IMR-90 (cell line): ENCODE measurements around the gene ABLIM3. TPM values are rescaled to one million over a fixed set of nuclear protein-coding genes. Genes with fewer than 3 reads are reported as not detected.

Experiments
- ATAC-seq: fragments of 200-7000 bp; cut with Tn5 transposase; 2 replicates; pipeline ENCODE4 v1.9.1; 2020; ENCODE audit warnings: low read depth, mild to moderate bottlenecking, moderate library complexity
- BruUV-seq: library from RNA; stranded (reverse); fragments of 400-500 nt; replicated peaks from 2 replicates; lab custom pipeline; 2021; lab: Mats Ljungman, UMichigan
- CTCF ChIA-PET: fragments of 300-600 bp; formaldehyde crosslinking; extraction: SDS; loops from one replicate; lab custom pipeline; 2021; ENCODE audit warnings: antibody characterized with exemption; lab: Yijun Ruan, JAX
- POLR2A ChIA-PET: fragments of 300-600 bp; sonication (Branson Sonifier 250); formaldehyde crosslinking; loops from one replicate; lab custom pipeline; 2022; ENCODE audit warnings: antibody characterized with exemption; ENCODE audit not compliant: unreplicated experiment; lab: Charles Lee
- DNase-seq: peaks from one replicate; pipeline ENCODE4 v3.0.0; 2013
- H2AFZ ChIP-seq: replicated peaks from 2 replicates; pipeline ENCODE3; 2013; ENCODE audit warnings: low read length, mild to moderate bottlenecking; ENCODE audit not compliant: poor library complexity
- H2AK5ac ChIP-seq: 2 replicates; pipeline ENCODE4 v1.6.1; 2013; ENCODE audit warnings: low read depth, low read length, inconsistent platforms
- H2AK9ac ChIP-seq: replicated peaks from 2 replicates; pipeline ENCODE3; 2013; ENCODE audit warnings: mild to moderate bottlenecking, low read depth, low read length, moderate library complexity; ENCODE audit not compliant: poor library complexity
- H2BK120ac ChIP-seq: 2 replicates; pipeline ENCODE4 v1.6.1; 2013; ENCODE audit warnings: low read depth, low read length, inconsistent platforms
- H2BK15ac ChIP-seq: 3 replicates; pipeline ENCODE4 v1.6.1; 2013; ENCODE audit warnings: low read depth, low read length, inconsistent platforms
- H2BK20ac ChIP-seq: 2 replicates; pipeline ENCODE4 v1.6.1; 2013; ENCODE audit warnings: low read depth, mild to moderate bottlenecking, inconsistent platforms, low read length, moderate library complexity
- H2BK5ac ChIP-seq: 2 replicates; pipeline ENCODE4 v1.6.1; 2013; ENCODE audit warnings: mild to moderate bottlenecking, low read depth, low read length, inconsistent platforms; ENCODE audit not compliant: poor library complexity, severe bottlenecking
- H3K14ac ChIP-seq: replicated peaks from 2 replicates; pipeline ENCODE4 v1.6.1; 2013; ENCODE audit warnings: low read depth, low read length, inconsistent platforms
- H3K18ac ChIP-seq: 2 replicates; pipeline ENCODE4 v1.6.1; 2013; ENCODE audit warnings: low read depth, low read length, control low read depth
- H3K23ac ChIP-seq: 2 replicates; pipeline ENCODE4 v1.6.1; 2013; ENCODE audit warnings: low read depth, low read length, inconsistent platforms
- H3K27ac ChIP-seq: 2 replicates; pipeline ENCODE4 v1.5.1; 2013; ENCODE audit warnings: mild to moderate bottlenecking, control low read depth, low read length; ENCODE audit not compliant: insufficient read depth
- H3K27me3 ChIP-seq: 2 replicates; pipeline ENCODE4 v1.6.1; 2013; ENCODE audit warnings: low read length; ENCODE audit not compliant: control insufficient read depth, insufficient read depth
- H3K36me3 ChIP-seq: 2 replicates; pipeline ENCODE4 v1.6.1; 2013; ENCODE audit warnings: low read length, mixed read lengths; ENCODE audit not compliant: control insufficient read depth, insufficient read depth
- H3K4ac ChIP-seq: 2 replicates; pipeline ENCODE4 v1.6.1; 2013; ENCODE audit warnings: low read depth, low read length, inconsistent platforms
- H3K4me1 ChIP-seq: 2 replicates; pipeline ENCODE4 v1.6.1; 2013; ENCODE audit warnings: low read length, mixed read lengths; ENCODE audit not compliant: control insufficient read depth, insufficient read depth
- H3K4me2 ChIP-seq: 2 replicates; pipeline ENCODE4 v1.6.1; 2013; ENCODE audit warnings: low read depth, mild to moderate bottlenecking, control low read depth, low read length, moderate library complexity
- H3K4me3 ChIP-seq: 2 replicates; pipeline ENCODE4 v1.5.1; 2013; ENCODE audit warnings: low read depth, mild to moderate bottlenecking, control low read depth, low read length, moderate library complexity; ENCODE audit not compliant: insufficient read depth
- H3K56ac ChIP-seq: 2 replicates; pipeline ENCODE4 v1.6.1; 2013; ENCODE audit warnings: low read length, inconsistent platforms; ENCODE audit not compliant: insufficient read depth; ENCODE audit errors: extremely low read depth
- H3K79me1 ChIP-seq, 2 experiments: 2 replicates each; pipeline ENCODE4 v1.6.1; 2013; ENCODE audit warnings: low read length in 2 of 2, inconsistent platforms in 1 of 2, low read depth in 1 of 2
- H3K9ac ChIP-seq: 2 replicates; pipeline ENCODE4 v1.6.1; 2013; ENCODE audit warnings: low read depth, low read length, control low read depth
- H3K9me1 ChIP-seq: 2 replicates; pipeline ENCODE4 v1.6.1; 2013; ENCODE audit warnings: low read length, inconsistent platforms; ENCODE audit not compliant: insufficient read depth
- H3K9me3 ChIP-seq: 2 replicates; pipeline ENCODE4 v1.6.1; 2013; ENCODE audit warnings: low read length; ENCODE audit not compliant: control insufficient read depth, insufficient read depth
- H4K20me1 ChIP-seq: 2 replicates; pipeline ENCODE4 v1.6.1; 2013; ENCODE audit warnings: low read length, inconsistent platforms; ENCODE audit not compliant: insufficient read depth
- H4K5ac ChIP-seq: 2 replicates; pipeline ENCODE4 v1.6.1; 2013; ENCODE audit warnings: mild to moderate bottlenecking, low read depth, low read length, control low read depth
- H4K8ac ChIP-seq, 2 experiments: 2 replicates each; pipeline ENCODE4 v1.6.1; 2013; ENCODE audit warnings: low read depth in 2 of 2, low read length in 2 of 2, control low read depth in 1 of 2, inconsistent platforms in 1 of 2
- H4K91ac ChIP-seq: 2 replicates; pipeline ENCODE4 v1.6.1; 2013; ENCODE audit warnings: low read depth, low read length, inconsistent platforms; ENCODE audit not compliant: insufficient read depth
- BHLHE40 ChIP-seq: fragments of 150-350 bp; IDR thresholded peaks from 2 replicates; pipeline ENCODE4 v1.6.1; 2016; ENCODE audit warnings: mild to moderate bottlenecking, low read depth, low read length
- CEBPB ChIP-seq: IDR thresholded peaks from 2 replicates; pipeline ENCODE4 v1.6.1; 2012; ENCODE audit warnings: low read depth, low read length, improper control_type of control experiment
- ELK1 ChIP-seq: fragments of 150-350 bp; IDR thresholded peaks from 2 replicates; pipeline ENCODE4 v1.6.1; 2016; ENCODE audit warnings: low read depth, mild to moderate bottlenecking, low read length, moderate library complexity, borderline replicate concordance
- FOS ChIP-seq: fragments of 150-350 bp; IDR thresholded peaks from 2 replicates; pipeline ENCODE4 v1.6.1; 2016; ENCODE audit warnings: low read depth, low read length
- MAZ ChIP-seq: IDR thresholded peaks from 2 replicates; pipeline ENCODE4 v1.6.1; 2012; ENCODE audit warnings: low read depth, mild to moderate bottlenecking, low read length, improper control_type of control experiment, moderate library complexity, borderline replicate concordance
- MXI1 ChIP-seq: IDR thresholded peaks from 2 replicates; pipeline ENCODE4 v1.6.1; 2012; ENCODE audit warnings: low read depth, mild to moderate bottlenecking, low read length, moderate library complexity, borderline replicate concordance
- NFE2L2 ChIP-seq: fragments of 150-350 bp; IDR thresholded peaks from 2 replicates; pipeline ENCODE4 v1.6.1; 2016; ENCODE audit warnings: low read depth, mild to moderate bottlenecking, low read length
- POLR2A ChIP-seq: IDR thresholded peaks from 2 replicates; pipeline ENCODE4 v1.6.1; 2012; ENCODE audit warnings: mild to moderate bottlenecking, low read depth, low read length
- RCOR1 ChIP-seq: IDR thresholded peaks from 2 replicates; pipeline ENCODE4 v1.6.1; 2012; ENCODE audit warnings: mild to moderate bottlenecking, low read length, improper control_type of control experiment; ENCODE audit not compliant: insufficient replicate concordance
- RFX5 ChIP-seq: IDR thresholded peaks from 2 replicates; pipeline ENCODE4 v1.8.0; 2012; ENCODE audit warnings: low read depth, mild to moderate bottlenecking, low read length, moderate library complexity
- WGBS, 2 experiments: methylation state at CpG; one replicate each; pipeline versions ENCODE4 v1.1.5 to v1.1.7; 2013; ENCODE audit warnings: missing lambda C conversion rate in 2 of 2; ENCODE audit not compliant: insufficient read length in 1 of 2; ENCODE audit errors: extremely low coverage in 2 of 2; 5-methylcytosine and 5-hydroxymethylcytosine counted together
- dilution Hi-C: fragments of 300-500 bp; cut with HindIII; formaldehyde crosslinking; loops from one replicate; pipeline ENCODE4 v1.14.3; 2018; ENCODE audit warnings: low sequenced_read_pairs; ENCODE audit not compliant: unreplicated experiment
- in situ Hi-C: fragments of 300-500 bp; cut with MboI; formaldehyde crosslinking; loops from 3 replicates; pipeline ENCODE4 v1.14.3; 2019; ENCODE audit warnings: low sequenced_read_pairs, inconsistent platforms, mixed read lengths
- intact Hi-C: fragments of 100-400 bp; cut with micrococcal nuclease; formaldehyde crosslinking; loops from 2 replicates; pipeline ENCODE4 v1.10.0; 2022
- polyA plus RNA-seq, 3 experiments: library from polyadenylated mRNA; depleted of rRNA; stranded (reverse); fragments of >200 nt; gene quantifications; 2 replicates each; pipeline ENCODE4 v1.2.3, GENCODE V29; 2012; ENCODE audit warnings: low replicate concordance in 1 of 3
- total RNA-seq: library from RNA; depleted of rRNA; stranded (reverse); fragments of >200 nt; gene quantifications from 2 replicates; pipeline ENCODE4 v1.2.3, GENCODE V29; 2012

The ABLIM3 gene
- total and polyA plus RNA-seq, 2 of the 4 experiments (the other 2 are of a cell fraction) = 33.3 to 69.9 TPM

- ChIA-PET POLR2A (no interaction called here), CTCF (interaction anchor here (0.7 kb wide), 1 partner anchor 65 kb away, joined by 3 read pairs; no protein-coding TSS in a partner anchor)
- no peak overlapping the region for H3K4me3 ChIP-seq
- TF ChIP-seq FOS = no peak
- TF ChIP-seq POLR2A = no peak
- TF ChIP-seq MAZ = no peak
- TF ChIP-seq RFX5 = no peak
- TF ChIP-seq RCOR1 = no peak
- no peak for TF ChIP-seq BHLHE40
- no peak for TF ChIP-seq CEBPB
- TF ChIP-seq NFE2L2 = no peak
- TF ChIP-seq MXI1 = no peak
- no peak for TF ChIP-seq ELK1
- peak overlapping the region in 1 of 2 experiments; percentile 63; a peak in 1 of 4 replicates for H4K8ac ChIP-seq
- no peaks in the 10 kb centered on the region for H3K9me3 ChIP-seq
- H3K4ac ChIP-seq = peak overlapping the region; percentile 67
- H3K56ac ChIP-seq = no peak overlapping the region
- H2AK5ac ChIP-seq = peak overlapping the region; percentile 82
- H2AFZ ChIP-seq = no peak overlapping the region
- H3K27ac ChIP-seq = no peak overlapping the region
- BruUV-seq = no TSS peak
- peak overlapping the region; percentile 65; the same call in 1 of the 2 replicates for H4K91ac ChIP-seq
- in situ Hi-C loops (no loop called here), dilution Hi-C loops (no loop called here), intact Hi-C loops (loop anchor here (10.0 kb wide), 1 partner anchor 417 kb away; no protein-coding TSS in a partner anchor)
- H3K79me1 ChIP-seq = peaks cover 42 to 67% of the 10 kb centered on the region in 2 experiments
- H3K36me3 ChIP-seq = no peaks in the 10 kb centered on the region
- ATAC-seq = no peak
- H3K18ac ChIP-seq = peak overlapping the region; percentile 19; the same call in 1 of the 2 replicates
- H2BK20ac ChIP-seq = no peak overlapping the region
- peak overlapping the region; percentile 76 for H3K14ac ChIP-seq
- peak overlapping the region; percentile 16; the same call in 2 of the 3 replicates for H2BK15ac ChIP-seq
- H3K9me1 ChIP-seq = peaks cover 20% of the 10 kb centered on the region
- peaks cover 26% of the 10 kb centered on the region for H3K4me1 ChIP-seq
- peak overlapping the region; percentile 47 for H2AK9ac ChIP-seq
- H3K4me2 ChIP-seq = peak overlapping the region; percentile 1; the same call in 1 of the 2 replicates
- H3K27me3 ChIP-seq = no peaks in the 10 kb centered on the region
- H2BK5ac ChIP-seq = peak overlapping the region; percentile 64
- H4K20me1 ChIP-seq = peaks cover 11% of the 10 kb centered on the region; the same call in 1 of the 2 replicates
- H2BK120ac ChIP-seq = peak overlapping the region; percentile 22; the same call in 1 of the 2 replicates
- DNase-seq = peak; percentile 18
- no peak overlapping the region for H4K5ac ChIP-seq
- no CpG with 5 or more reads among the region's 1 CpG for WGBS, 2 experiments
- H3K9ac ChIP-seq = no peak overlapping the region
- H3K23ac ChIP-seq = peak overlapping the region; percentile 82
Observed at GRCh38 chr5:149147676-149148075, 6.4 kb downstream of the ABLIM3 start.
